Heart right ventricle (tissue), 16 donors: ENCODE results near the gene UTS2B. TPM values are rescaled to one million over a fixed set of nuclear protein-coding genes. Genes with fewer than 3 reads are reported as not detected.

Source experiments
- ATAC-seq, 8 donors: fragments of 200-7000 bp; cut with Tn5 transposase; one replicate each; pipeline ENCODE4 v1.9.1; 2020; ENCODE audit warnings: mild to moderate bottlenecking in 8 of 8, moderate library complexity in 8 of 8, moderate number of reproducible peaks in 1 of 8
- DNase-seq, 2 donors: peaks; one replicate each; pipeline ENCODE4 v3.0.0-alpha.2; 2020
- H3K27ac ChIP-seq, 10 donors: fragments of 200-600 bp; sonication (generic) in 2 of 10; one replicate each; pipeline versions ENCODE4 v1.5.0 to v1.8.0; 2020 to 2022; ENCODE audit warnings: mild to moderate bottlenecking in 3 of 10
- H3K27me3 ChIP-seq, 7 donors: fragments of 200-600 bp; one replicate each; pipeline ENCODE4 v1.8.0; 2021 to 2022; ENCODE audit warnings: mild to moderate bottlenecking in 2 of 7
- H3K36me3 ChIP-seq, 9 donors: fragments of 200-600 bp; sonication (generic) in 1 of 9; one replicate each; pipeline versions ENCODE4 v1.5.0 to v1.8.0; 2020 to 2022; ENCODE audit warnings: mild to moderate bottlenecking in 2 of 9
- H3K4me1 ChIP-seq, 9 donors: fragments of 200-600 bp; sonication (generic) in 1 of 9; one replicate each; pipeline versions ENCODE4 v1.5.0 to v1.8.0; 2020 to 2022; ENCODE audit warnings: mild to moderate bottlenecking in 4 of 9
- H3K4me3 ChIP-seq, 10 donors: fragments of 200-600 bp; sonication (generic) in 2 of 10; one replicate each; pipeline versions ENCODE4 v1.5.0 to v1.8.0; 2020 to 2022; ENCODE audit warnings: mild to moderate bottlenecking in 7 of 10, moderate library complexity in 2 of 10
- H3K9me3 ChIP-seq, 11 donors: fragments of 200-600 bp in 10 of 11; sonication (generic) in 2 of 11; one replicate each; pipeline versions ENCODE4 v1.5.0 to v1.8.0; 2013 to 2022; ENCODE audit warnings: mild to moderate bottlenecking in 2 of 11, control low read depth in 1 of 11, moderate library complexity in 1 of 11
- WGBS, 2 donors: extraction: QIAGEN DNeasy Blood & Tissue Kit; methylation state at CpG; one replicate each; pipeline ENCODE4 v1.1.7; 2013; ENCODE audit warnings: inconsistent platforms in 1 of 2; 5-methylcytosine and 5-hydroxymethylcytosine counted together
- intact Hi-C, 10 donors: fragments of 100-400 bp; cut with DNase I; formaldehyde crosslinking; loops; one replicate each; pipeline versions ENCODE4 v1.11.1 to v1.14.2; 2022
- polyA plus RNA-seq, 2 donors: library from polyadenylated mRNA; stranded (reverse); fragments of 200-250 nt; gene quantifications; one replicate each; pipeline ENCODE4 v1.2.3, GENCODE V29; 2013
- total RNA-seq, 10 donors: library from RNA; stranded (reverse); fragmentation: NEBNext Ultra II Directional in 3 of 10; extraction: Animal tissue kit (Norgen Biotek cat#: 25700) in 3 of 10; gene quantifications; one replicate each; pipeline versions ENCODE4 v1.2.1 to v1.2.4, GENCODE V29; 2021 to 2023
- TF ChIP-seq, protein P1 (sequence below), 9 donors: fragments of 200-600 bp; sonication (generic) in 2 of 9; IDR thresholded peaks; one replicate each; pipeline versions ENCODE4 v1.5.0 to v1.8.0; 2021 to 2022; ENCODE audit warnings: antibody characterized with exemption in 9 of 9, mild to moderate bottlenecking in 5 of 9, moderate library complexity in 1 of 9
- donor health status: Arrhythmogenic right ventricular cardiomyopathy.
- donor health status: ischemic (EF 13 %, LVEDD 7.1; RV severe dilation, severe dysfunction).
- donor health status: healthy with polysubstance abuse.
- donor health status: DM: no; HTN: yes; CAD: no.
- donor health status: DM: no; HTN: no; CAD: no.
- donor health status: ischemic (EF 25% LVEDD 6.9; RV normal size, moderate dysfunction).
- donor health status: ischemic (EF 25% LVEDD 5.7; RV mildly dilated, moderate dysfunction).
- donor health status: healthy.
- donor health status: DM: yes; HTN: yes; CAD: no.
- donor health status: Ischemic cardiomyopathy.
- donor health status: ischemic (EF 35%, LVEDD 5.7; RV mildly dilated, moderate dysfunction).
- donor health status: nonischemic (EF 11% LVEDD 7.7; RV severe dilation, severe dysfunction).
- donor health status: DM: yes; HTN: yes; CAD: no.
- donor health status: PGD.
- donor health status: ischemic (EF 29% LVEDD 5.4; RV normal size, mild dysfunction).
- donor health status: nonischemic (EF 23%, LVEDD 6.1; RV moderate dilation, normal function).

Gene UTS2B
- total and polyA plus RNA-seq, 12 donors = 0.10 to 0.53 (median 0.25) TPM; not detected in 5

DNA sequence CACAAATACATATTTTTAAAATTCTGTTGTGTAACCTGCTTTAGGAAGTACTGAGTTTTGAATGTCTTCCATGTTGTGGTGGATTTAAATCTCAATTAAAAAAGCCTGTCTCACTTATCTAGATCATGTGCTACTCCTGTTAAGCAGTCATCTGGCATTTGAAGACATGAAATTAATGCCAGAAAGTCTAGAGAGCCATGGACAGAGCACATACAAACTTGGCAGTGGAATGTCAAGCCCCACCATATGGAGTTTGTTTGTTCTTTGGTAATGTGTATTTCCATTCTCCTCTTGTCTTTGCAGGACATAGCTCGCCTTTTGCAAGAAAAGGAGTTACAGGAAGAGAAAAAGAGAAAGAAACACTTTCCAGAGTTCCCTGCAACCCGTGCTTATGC is 39.3 kb upstream of the UTS2B start:
- intact Hi-C loops = loop anchor here in 3 of 10 donors (5.0 to 10.0 kb wide), 2 partner anchors 37 to 125 kb away; partner anchors contain the start of gene UTS2B (in 1 of the 3)
- no peak overlapping the region for H3K27ac ChIP-seq
- ATAC-seq = peak in 2 of 8 donors; percentile 14 to 47
- TF ChIP-seq, protein P1, sequence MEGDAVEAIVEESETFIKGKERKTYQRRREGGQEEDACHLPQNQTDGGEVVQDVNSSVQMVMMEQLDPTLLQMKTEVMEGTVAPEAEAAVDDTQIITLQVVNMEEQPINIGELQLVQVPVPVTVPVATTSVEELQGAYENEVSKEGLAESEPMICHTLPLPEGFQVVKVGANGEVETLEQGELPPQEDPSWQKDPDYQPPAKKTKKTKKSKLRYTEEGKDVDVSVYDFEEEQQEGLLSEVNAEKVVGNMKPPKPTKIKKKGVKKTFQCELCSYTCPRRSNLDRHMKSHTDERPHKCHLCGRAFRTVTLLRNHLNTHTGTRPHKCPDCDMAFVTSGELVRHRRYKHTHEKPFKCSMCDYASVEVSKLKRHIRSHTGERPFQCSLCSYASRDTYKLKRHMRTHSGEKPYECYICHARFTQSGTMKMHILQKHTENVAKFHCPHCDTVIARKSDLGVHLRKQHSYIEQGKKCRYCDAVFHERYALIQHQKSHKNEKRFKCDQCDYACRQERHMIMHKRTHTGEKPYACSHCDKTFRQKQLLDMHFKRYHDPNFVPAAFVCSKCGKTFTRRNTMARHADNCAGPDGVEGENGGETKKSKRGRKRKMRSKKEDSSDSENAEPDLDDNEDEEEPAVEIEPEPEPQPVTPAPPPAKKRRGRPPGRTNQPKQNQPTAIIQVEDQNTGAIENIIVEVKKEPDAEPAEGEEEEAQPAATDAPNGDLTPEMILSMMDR (IDR thresholded peaks at IDR 0.05) = no peak
- no peak for DNase-seq
- peaks cover 0 to 31% (median 19%) of the 10 kb centered on the region in 9 donors for H3K4me1 ChIP-seq
- 73 to 82% methylated on average over 2 of the region's 2 CpGs for WGBS, 2 donors
- H3K27me3 ChIP-seq = no peaks in the 10 kb centered on the region
- H3K36me3 ChIP-seq = peaks cover 0 to 82% (median 1%) of the 10 kb centered on the region in 9 donors
- no peak overlapping the region for H3K4me3 ChIP-seq
- H3K9me3 ChIP-seq = no peaks in the 10 kb centered on the region

DNA sequence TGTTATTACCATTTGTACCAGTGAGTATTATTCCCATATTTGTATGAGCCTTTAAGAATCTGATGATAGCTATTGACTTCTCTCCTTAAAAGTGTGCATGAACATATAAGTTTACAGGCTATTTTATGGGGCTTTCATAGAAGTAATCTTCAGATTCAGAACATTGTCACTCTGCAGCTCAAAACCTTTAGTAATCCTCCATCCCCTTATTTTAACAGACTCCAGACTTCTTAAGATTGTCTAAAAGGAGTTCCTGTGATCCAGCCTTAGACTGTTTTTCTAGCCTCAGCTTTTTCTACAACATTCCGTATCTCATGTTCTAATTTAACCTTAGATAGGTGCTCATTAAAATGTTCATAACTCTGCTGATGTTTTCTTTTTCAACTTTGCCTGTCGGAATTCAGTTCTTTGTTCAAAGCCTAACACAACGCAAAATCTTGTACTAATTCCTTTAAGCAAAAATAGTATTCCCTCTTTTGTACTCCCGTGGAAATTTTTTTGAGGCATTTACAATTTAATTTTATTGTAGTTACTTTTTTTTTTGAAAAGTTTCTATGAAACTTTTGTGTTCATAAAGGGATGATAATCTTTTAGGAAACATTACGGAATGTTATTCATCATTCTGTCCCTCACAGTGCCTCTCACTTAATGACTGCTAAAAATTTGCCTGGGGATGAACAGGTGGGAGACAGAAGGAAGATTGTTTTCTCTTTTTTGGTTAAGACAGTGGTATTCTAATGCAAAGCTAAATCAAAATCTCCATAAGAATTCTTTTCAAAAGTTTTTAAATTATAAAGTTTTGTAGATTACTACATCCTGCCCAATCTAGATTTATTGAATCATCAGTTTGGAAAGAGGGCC is 38.7 kb upstream of the UTS2B start:
- ATAC-seq = no peak
- TF ChIP-seq, protein P1 (IDR thresholded peaks at IDR 0.05) = no peak
- WGBS, 2 donors = 95 to 96% methylated on average over 5 of the region's 5 CpGs
- peaks cover 0 to 85% (median 4%) of the 10 kb centered on the region in 9 donors for H3K36me3 ChIP-seq
- no peak overlapping the region for H3K4me3 ChIP-seq
- intact Hi-C loops = loop anchor here in 1 of 10 donors (5.0 kb wide), 1 partner anchor 37 kb away; the partner anchor contains the start of gene UTS2B
- no peaks in the 10 kb centered on the region for H3K9me3 ChIP-seq
- H3K4me1 ChIP-seq = peaks cover 0 to 30% (median 19%) of the 10 kb centered on the region in 9 donors
- no peak overlapping the region for H3K27ac ChIP-seq
- no peaks in the 10 kb centered on the region for H3K27me3 ChIP-seq
- DNase-seq = no peak

DNA sequence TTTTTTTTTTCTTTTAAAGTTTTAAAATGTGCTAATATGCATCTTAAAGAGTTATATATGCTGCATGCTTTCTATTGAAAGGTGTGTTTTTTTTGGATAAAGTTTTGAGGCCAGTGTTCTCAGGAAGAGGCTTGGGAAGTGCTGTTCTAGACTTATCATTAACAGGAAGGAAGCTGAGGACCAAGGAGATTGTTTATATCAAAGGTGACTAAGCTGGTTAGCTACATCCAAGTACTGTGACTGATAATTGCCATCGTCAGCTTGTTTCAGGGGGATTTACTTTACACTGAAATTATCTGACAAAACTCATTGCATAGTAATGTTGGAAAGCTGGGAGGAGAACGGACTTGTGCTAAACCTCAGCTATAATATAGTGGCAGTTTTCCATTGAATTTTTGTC is 36.3 kb upstream of the UTS2B start:
- Histone ChIP-seq H3K36me3 (peaks cover 0 to 98% (median 12%) of the 10 kb centered on the region in 9 donors), H3K27ac (peak overlapping the region in 8 of 10 donors; percentile 1 to 47 (median 32))

DNA sequence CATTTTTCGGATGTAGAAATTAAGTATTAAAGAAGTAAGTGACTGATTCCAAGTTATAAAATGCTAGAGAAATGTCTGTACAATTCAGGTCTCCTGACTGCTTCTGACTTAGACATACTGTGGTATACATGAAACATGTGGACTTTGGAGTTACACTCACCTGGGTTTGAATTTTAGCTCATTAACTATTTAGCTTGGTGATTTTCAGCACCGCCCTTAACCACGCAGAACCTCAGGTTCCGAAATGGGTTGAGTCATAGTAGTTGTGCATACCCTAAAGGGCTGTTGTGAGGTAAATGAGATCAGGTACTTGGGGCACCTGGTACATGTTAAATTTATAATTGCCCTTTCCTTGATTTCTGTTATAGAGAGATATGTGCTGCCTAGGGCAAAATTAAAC is 32.9 kb upstream of the UTS2B start:
- WGBS, 2 donors = 96% methylated on average over 4 of the region's 4 CpGs
- Histone ChIP-seq H3K4me3 (no peak overlapping the region), H3K27me3 (no peaks in the 10 kb centered on the region), H3K27ac (no peak overlapping the region), H3K4me1 (peaks cover 0 to 20% (median 14%) of the 10 kb centered on the region in 9 donors), H3K36me3 (peaks cover 0 to 98% (median 12%) of the 10 kb centered on the region in 9 donors), H3K9me3 (no peaks in the 10 kb centered on the region)
- intact Hi-C loops = loop anchor here in 1 of 10 donors (5.0 kb wide), 1 partner anchor 36 kb away; the partner anchor contains the start of gene CCDC50
- TF ChIP-seq, protein P1 (IDR thresholded peaks at IDR 0.05) = no peak
- ATAC-seq (no peak), DNase-seq (no peak)

More for the DNA sequence above, 36.3 kb upstream of the UTS2B start:
- Histone ChIP-seq H3K4me3 (no peak overlapping the region), H3K4me1 (peaks cover 0 to 25% (median 14%) of the 10 kb centered on the region in 9 donors), H3K27me3 (no peaks in the 10 kb centered on the region), H3K9me3 (no peaks in the 10 kb centered on the region)
- 48 to 49% methylated on average over 2 of the region's 2 CpGs for WGBS, 2 donors
- TF ChIP-seq, protein P1 (IDR thresholded peaks at IDR 0.05) = no peak
- DNase-seq (no peak), ATAC-seq (peak in 7 of 8 donors; percentile 64 to 90 (median 79))
- intact Hi-C loops = loop anchor here in 1 of 10 donors (5.0 kb wide), 1 partner anchor 34 kb away; the partner anchor contains the start of gene UTS2B
